Prostate gland (tissue), 2 donors: Measurements from ENCODE around the gene ASTL. TPM values are rescaled to one million over a fixed set of nuclear protein-coding genes. Genes with fewer than 3 reads are reported as not detected.

Experiments
- DNase-seq: peaks from one replicate; pipeline ENCODE4 v3.0.0-alpha.2; 2019; ENCODE audit warnings: low spot score
- H3K27ac ChIP-seq, 2 donors: fragments of 200-600 bp; sonication (generic); 2 replicates each; pipeline ENCODE4 v1.5.1; 2017 to 2019
- H3K27me3 ChIP-seq: fragments of 200-600 bp; sonication (generic); replicated peaks from 2 replicates; pipeline ENCODE4 v1.5.1; 2019; ENCODE audit not compliant: insufficient read depth
- H3K36me3 ChIP-seq, 2 donors: fragments of 200-600 bp; sonication (generic); 1 replicate in 1 of 2; 2 replicates in 1 of 2; pipeline versions ENCODE4 v1.5.1 to v1.8.1; 2017 to 2019
- H3K4me1 ChIP-seq: fragments of 200-600 bp; sonication (generic); replicated peaks from 2 replicates; pipeline ENCODE4 v1.5.1; 2019
- H3K4me3 ChIP-seq, 2 donors: fragments of 200-600 bp; sonication (generic); 2 replicates each; pipeline ENCODE4 v1.5.1; 2017 to 2019
- H3K9me3 ChIP-seq: fragments of 200-600 bp; sonication (generic); 2 replicates; pipeline ENCODE4 v1.5.1; 2017
- POLR2A ChIP-seq: fragments of 450-650 bp; IDR thresholded peaks from one replicate; pipeline ENCODE4 v1.6.1; 2016; ENCODE audit warnings: antibody characterized with exemption, mild to moderate bottlenecking
- POLR2AphosphoS5 ChIP-seq: sonication (generic); formaldehyde crosslinking; IDR thresholded peaks from one replicate; pipeline ENCODE4 v1.6.1; 2017; ENCODE audit warnings: antibody characterized with exemption
- WGBS: methylation state at CpG from one replicate; pipeline ENCODE4 v1.1.5; 2018; 5-methylcytosine and 5-hydroxymethylcytosine counted together
- intact Hi-C: fragments of 100-400 bp; cut with DNase I; formaldehyde crosslinking; loops from one replicate; pipeline ENCODE4 v1.14.2; 2022
- total RNA-seq, 2 donors: library from RNA; depleted of rRNA; stranded (reverse); fragments of >200 nt; gene quantifications; one replicate each; pipeline ENCODE4 v1.1.0, GENCODE V29; 2016
- TF ChIP-seq, protein P1 (sequence below), 4 experiments: fragments of 200-600 bp in 2 of 4; fragments of 450-650 bp in 2 of 4; sonication (generic) in 2 of 4; IDR thresholded peaks; 1 replicate in 3 of 4; 2 replicates in 1 of 4; pipeline ENCODE4 v1.5.1; 2016 to 2019; ENCODE audit warnings: antibody characterized with exemption in 4 of 4, mild to moderate bottlenecking in 2 of 4, moderate library complexity in 2 of 4

Gene ASTL
- total RNA-seq, 2 donors from 2014 or later = 0.57 TPM; not detected in 1

DNA sequence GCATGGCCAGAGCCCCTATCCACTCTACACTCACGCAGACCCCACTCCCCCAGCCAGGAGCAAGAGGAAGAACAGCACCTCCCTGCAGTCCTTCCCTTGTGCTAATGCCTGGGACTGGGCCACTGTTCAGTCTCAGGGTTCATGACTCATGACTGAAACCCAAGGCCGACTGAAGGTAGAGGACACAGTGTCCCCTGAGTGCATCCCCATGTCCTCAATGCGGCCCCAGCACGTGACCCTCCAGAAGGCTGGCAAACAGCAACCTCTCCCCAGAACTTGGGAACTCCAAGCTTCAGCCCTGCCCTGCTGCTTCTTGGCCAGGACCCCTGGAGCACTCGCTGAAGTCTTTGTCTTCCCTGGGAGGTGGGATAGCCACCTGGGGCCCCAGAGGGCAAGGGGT lies 15.9 kb downstream of the ASTL start:
- Histone ChIP-seq H3K36me3 (no peaks in the 10 kb centered on the region), H3K9me3 (no peaks in the 10 kb centered on the region), H3K4me3 (no peak overlapping the region), H3K4me1 (no peaks in the 10 kb centered on the region), H3K27me3 (no peaks in the 10 kb centered on the region), H3K27ac (no peak overlapping the region)
- DNase-seq = no peak
- 78% methylated on average over 5 of the region's 5 CpGs for WGBS
- intact Hi-C loops = no loop called here
- TF ChIP-seq POLR2AphosphoS5 = no peak
- no peak for TF ChIP-seq POLR2A
- TF ChIP-seq, protein P1, sequence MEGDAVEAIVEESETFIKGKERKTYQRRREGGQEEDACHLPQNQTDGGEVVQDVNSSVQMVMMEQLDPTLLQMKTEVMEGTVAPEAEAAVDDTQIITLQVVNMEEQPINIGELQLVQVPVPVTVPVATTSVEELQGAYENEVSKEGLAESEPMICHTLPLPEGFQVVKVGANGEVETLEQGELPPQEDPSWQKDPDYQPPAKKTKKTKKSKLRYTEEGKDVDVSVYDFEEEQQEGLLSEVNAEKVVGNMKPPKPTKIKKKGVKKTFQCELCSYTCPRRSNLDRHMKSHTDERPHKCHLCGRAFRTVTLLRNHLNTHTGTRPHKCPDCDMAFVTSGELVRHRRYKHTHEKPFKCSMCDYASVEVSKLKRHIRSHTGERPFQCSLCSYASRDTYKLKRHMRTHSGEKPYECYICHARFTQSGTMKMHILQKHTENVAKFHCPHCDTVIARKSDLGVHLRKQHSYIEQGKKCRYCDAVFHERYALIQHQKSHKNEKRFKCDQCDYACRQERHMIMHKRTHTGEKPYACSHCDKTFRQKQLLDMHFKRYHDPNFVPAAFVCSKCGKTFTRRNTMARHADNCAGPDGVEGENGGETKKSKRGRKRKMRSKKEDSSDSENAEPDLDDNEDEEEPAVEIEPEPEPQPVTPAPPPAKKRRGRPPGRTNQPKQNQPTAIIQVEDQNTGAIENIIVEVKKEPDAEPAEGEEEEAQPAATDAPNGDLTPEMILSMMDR (IDR thresholded peaks at IDR 0.05) = no peak

DNA sequence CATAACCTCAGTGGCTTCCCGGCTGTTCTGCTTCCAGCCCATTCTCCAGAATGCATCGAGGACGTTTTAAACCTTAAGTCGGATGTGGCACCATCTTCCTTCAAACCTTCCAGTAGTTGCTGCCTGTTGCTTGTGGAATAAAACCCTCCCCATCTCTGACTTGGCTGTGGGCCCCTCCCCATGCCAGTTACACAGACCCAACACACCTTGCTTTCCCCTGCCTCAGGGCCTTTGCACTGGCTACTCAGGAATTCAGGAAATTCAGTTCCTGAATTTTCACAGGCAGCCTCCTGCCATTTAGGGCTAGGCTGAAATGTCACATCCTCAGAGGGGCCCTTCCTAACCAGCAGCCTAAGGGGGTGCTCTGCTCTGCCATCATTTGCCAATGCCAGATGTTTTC lies 16.9 kb downstream of the ASTL start:
- intact Hi-C loops = no loop called here
- Histone ChIP-seq H3K27ac (no peak overlapping the region), H3K27me3 (no peaks in the 10 kb centered on the region), H3K4me1 (no peaks in the 10 kb centered on the region), H3K36me3 (no peaks in the 10 kb centered on the region), H3K9me3 (no peaks in the 10 kb centered on the region), H3K4me3 (no peak overlapping the region)
- no peak for DNase-seq
- 91% methylated on average over 4 of the region's 4 CpGs for WGBS
- TF ChIP-seq POLR2AphosphoS5 = no peak
- TF ChIP-seq, protein P1 (IDR thresholded peaks at IDR 0.05) = no peak
- TF ChIP-seq POLR2A = no peak

DNA sequence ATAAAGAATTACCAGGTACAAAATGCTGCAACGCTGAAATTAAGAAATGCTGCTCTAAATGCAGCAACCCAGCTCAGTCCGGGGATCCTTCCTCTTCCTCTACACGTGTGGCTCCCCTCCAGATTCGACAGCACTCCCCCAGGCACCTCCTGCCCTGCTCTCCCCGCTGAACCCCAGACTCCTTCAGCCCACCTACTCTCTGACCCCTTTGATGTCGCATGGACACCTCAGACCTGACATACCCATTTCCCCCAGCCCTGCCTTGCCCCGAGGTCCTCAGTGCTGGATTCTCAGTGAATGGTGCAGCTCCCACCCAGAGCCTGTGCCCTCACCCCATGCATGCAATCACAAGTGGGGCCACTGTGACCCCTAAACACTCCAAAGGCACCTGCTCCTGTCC lies 17.3 kb downstream of the ASTL start:
- Histone ChIP-seq H3K4me3 (no peak overlapping the region), H3K36me3 (no peaks in the 10 kb centered on the region), H3K4me1 (no peaks in the 10 kb centered on the region), H3K27ac (no peak overlapping the region), H3K9me3 (no peaks in the 10 kb centered on the region), H3K27me3 (no peaks in the 10 kb centered on the region)
- DNase-seq = no peak
- intact Hi-C loops = no loop called here
- 67% methylated on average over 7 of the region's 7 CpGs for WGBS
- TF ChIP-seq, protein P1 (IDR thresholded peaks at IDR 0.05) = no peak
- no peak for TF ChIP-seq POLR2A
- no peak for TF ChIP-seq POLR2AphosphoS5

DNA sequence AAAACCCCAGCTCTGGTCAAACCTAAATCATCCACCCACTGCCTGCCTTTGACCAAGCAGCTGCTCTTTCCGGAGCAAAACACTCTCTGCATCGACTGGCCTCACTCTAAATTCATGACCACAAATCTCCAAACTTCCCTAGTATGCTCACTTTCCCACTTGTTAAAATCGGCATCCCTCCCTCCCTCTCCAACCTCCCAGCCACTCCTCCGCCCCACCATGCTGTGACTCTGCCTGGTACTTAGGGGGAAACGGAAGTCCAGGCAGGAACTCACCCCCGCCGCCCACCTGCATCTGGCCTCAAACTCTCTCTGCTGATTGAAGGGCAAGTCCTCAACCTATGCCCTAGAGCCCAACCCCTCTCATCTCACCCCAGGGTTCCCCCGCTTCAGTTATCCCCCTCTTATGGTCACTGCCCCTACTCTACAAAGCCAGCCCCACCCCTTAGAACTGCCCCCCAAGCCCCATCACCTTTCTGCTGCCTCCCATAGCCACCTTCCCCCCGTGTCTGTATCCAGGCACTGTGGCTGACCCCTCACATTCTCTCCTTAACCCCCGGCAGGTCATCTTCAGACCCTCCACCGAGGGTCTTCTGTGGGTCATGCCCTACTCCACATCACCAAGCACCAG lies 18.1 kb downstream of the ASTL start:
- Histone ChIP-seq H3K27ac (no peak overlapping the region), H3K27me3 (no peaks in the 10 kb centered on the region), H3K9me3 (no peaks in the 10 kb centered on the region), H3K4me3 (no peak overlapping the region), H3K36me3 (no peaks in the 10 kb centered on the region), H3K4me1 (no peaks in the 10 kb centered on the region)
- no peak for DNase-seq
- 65% methylated on average over 11 of the region's 11 CpGs for WGBS
- TF ChIP-seq POLR2A = no peak
- TF ChIP-seq POLR2AphosphoS5 = no peak
- TF ChIP-seq, protein P1 (IDR thresholded peaks at IDR 0.05) = no peak
- intact Hi-C loops = no loop called here

DNA sequence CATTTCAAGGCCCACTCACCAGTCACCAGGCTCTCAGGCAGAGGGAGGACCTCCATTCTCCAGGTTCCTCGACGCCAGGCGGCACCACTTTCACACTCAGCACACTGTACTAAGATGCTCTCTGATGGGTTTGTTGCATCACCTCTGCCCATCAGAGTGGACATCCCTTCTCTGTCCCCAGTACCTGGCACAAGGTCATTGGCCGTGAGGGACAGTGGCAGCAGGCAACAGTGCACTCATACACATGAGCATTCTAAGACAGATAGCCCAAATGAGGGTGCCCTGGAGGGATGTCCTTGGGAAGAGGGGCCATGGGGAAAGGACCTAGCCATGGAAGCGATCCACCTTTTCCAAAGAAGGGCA lies 18.9 kb downstream of the ASTL start:
- Histone ChIP-seq H3K36me3 (no peaks in the 10 kb centered on the region), H3K4me1 (no peaks in the 10 kb centered on the region), H3K27ac (no peak overlapping the region), H3K9me3 (no peaks in the 10 kb centered on the region), H3K27me3 (no peaks in the 10 kb centered on the region), H3K4me3 (no peak overlapping the region)
- TF ChIP-seq POLR2A (no peak), POLR2AphosphoS5 (no peak)
- TF ChIP-seq, protein P1 (IDR thresholded peaks at IDR 0.05) = no peak
- WGBS = 94% methylated on average over 5 of the region's 5 CpGs
- intact Hi-C loops = no loop called here
- DNase-seq = no peak
